K562 (cell line): Measurements from ENCODE around the gene LAMP1.

Experiments used
- CREB3 ChIP-seq: fragments of 450-650 bp; conservative IDR thresholded peaks from 2 replicates; pipeline ENCODE4 v1.6.1; 2016; ENCODE audit warnings: missing genetic modification characterization, low read depth, mild to moderate bottlenecking, missing compliant biosample characterization, moderate library complexity
- CTCF ChIP-seq, 3 experiments: IDR thresholded peaks in 2 of 3; conservative IDR thresholded peaks in 1 of 3; 2 replicates each; pipeline ENCODE4 v1.5.1; 2011 to 2012; ENCODE audit warnings: low read length in 3 of 3, mild to moderate bottlenecking in 3 of 3, control low read depth in 2 of 3, improper control_type of control experiment in 1 of 3, inconsistent platforms in 1 of 3, low read depth in 1 of 3, mixed read lengths in 1 of 3, moderate library complexity in 1 of 3; ENCODE audit not compliant: insufficient read depth in 2 of 3
- E2F1 ChIP-seq: sonication (generic); formaldehyde crosslinking; IDR thresholded peaks from 2 replicates; pipeline ENCODE4 v1.8.1; 2023; ENCODE audit warnings: mild to moderate bottlenecking, missing genetic modification reagents, moderate library complexity
- LARP7 ChIP-seq: fragments of 450-650 bp; IDR thresholded peaks from 2 replicates; pipeline ENCODE4 v1.6.1; 2016
- MAX ChIP-seq: sonication (generic); formaldehyde crosslinking; IDR thresholded peaks from 2 replicates; pipeline ENCODE4 v1.9.0; 2022; ENCODE audit warnings: mild to moderate bottlenecking, missing genetic modification reagents
- RNF2 ChIP-seq: sonication (generic); IDR thresholded peaks from 2 replicates; pipeline ENCODE4 v1.6.1; 2016
- SP1 ChIP-seq: sonication (generic); formaldehyde crosslinking; IDR thresholded peaks from 2 replicates; pipeline ENCODE4 v1.8.1; 2022; ENCODE audit warnings: mild to moderate bottlenecking, missing genetic modification reagents
- ZNF445 ChIP-seq: fragments of 250-450 bp; sonication (Bioruptor Pico); IDR thresholded peaks from 2 replicates; pipeline ENCODE4 v1.4.0; 2020; ENCODE audit warnings: low read depth, mild to moderate bottlenecking, moderate library complexity

GRCh38 chr13:113274721-113275120, 22.3 kb upstream of the LAMP1 start:
- no peak for TF ChIP-seq RNF2
- no peak for TF ChIP-seq E2F1 (CRISPR knock-in tag)
- TF ChIP-seq CTCF (IDR thresholded peaks at IDR 0.05 in 2 of 3, conservative IDR thresholded peaks at IDR 0.05 in 1 of 3; ENCODE audit: insufficient read depth in 2 of 3, low read depth in 1 of 3, low read length in 3 of 3) = no peak
- TF ChIP-seq CREB3 (tag) = no peak
- TF ChIP-seq SP1 = no peak
- TF ChIP-seq ZNF445 (CRISPR knock-in tag) = no peak
- TF ChIP-seq MAX (CRISPR knock-in tag) = no peak
- TF ChIP-seq LARP7 = no peak
